ENCODE data around the gene FLRT2. TPM values are rescaled to one million over a fixed set of nuclear protein-coding genes. Genes with fewer than 3 reads are reported as not detected.

FLRT2 gene
- total and polyA plus RNA-seq, 9 of the 15 experiments (the other 6 are each of a cell fraction or from before 2014, with no cell fraction given) = 0.02 TPM; not detected in 8

DNA sequence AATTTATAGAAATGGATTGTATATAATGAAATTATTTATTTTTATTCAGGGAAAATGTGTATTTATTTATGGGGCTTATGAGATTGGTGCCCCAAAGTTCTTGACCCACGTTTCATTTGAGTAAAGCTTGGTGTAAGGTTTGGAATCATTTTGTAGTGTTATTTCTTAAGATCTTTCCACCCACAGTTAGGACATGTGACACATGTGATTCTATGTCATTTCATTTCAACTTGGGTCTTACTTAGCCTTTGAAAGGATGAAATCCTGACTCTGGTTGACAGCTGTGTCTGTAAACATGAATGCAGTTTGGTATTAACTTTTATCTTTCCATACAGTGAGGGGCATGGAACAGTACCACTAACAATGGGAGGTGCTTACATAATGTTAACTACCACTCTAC is 51.7 kb downstream of the FLRT2 start:
- H3K4me3 ChIP-seq = no peak overlapping the region
- DNase-seq (ENCODE audit: extremely low read depth in 1 of 4, low spot score in 3 of 4) (no peak), FAIRE-seq (no peak), ATAC-seq (no peak)
- no peaks in the 10 kb centered on the region for H3K36me3 ChIP-seq (ENCODE audit: control insufficient read depth, insufficient read depth, low read length)
- no peaks in the 10 kb centered on the region; the same call in 1 of the 2 replicates for H3K9me3 ChIP-seq (replicated peaks; ENCODE audit: control insufficient read depth, insufficient read depth, low read depth, low read length)
- H3K79me2 ChIP-seq (ENCODE audit: control insufficient read depth, insufficient read depth, low read length) = no peaks in the 10 kb centered on the region
- H3K4me2 ChIP-seq (ENCODE audit: insufficient read depth, low read length) = no peak overlapping the region
- ChIA-PET CTCF (ENCODE audit: low intra/inter-chr PET ratio) (no interaction called here), POLR2A (no interaction called here)
- BruUV-seq (replicated peaks) = no TSS peak
- 0% methylated on average over 1 of the region's 1 CpG for WGBS (ENCODE audit: insufficient coverage, low coverage, missing lambda C conversion rate)
- H3K4me1 ChIP-seq (replicated peaks in 1 of 2; ENCODE audit: control insufficient read depth in 2 of 2, insufficient read depth in 2 of 2, low read length in 2 of 2) = no peaks in the 10 kb centered on the region
- H3K27ac ChIP-seq (ENCODE audit: extremely low read depth, low read depth, low read length) = no peak overlapping the region
- H3K27me3 ChIP-seq (ENCODE audit: control insufficient read depth in 2 of 2, insufficient read depth in 2 of 2, low read length in 2 of 2) = no peaks in the 10 kb centered on the region
- TF ChIP-seq JUNB (CRISPR knock-in tag; conservative IDR thresholded peaks at IDR 0.05) (no peak), EHMT2 (IDR thresholded peaks at IDR 0.05) (no peak), C11orf30 (IDR thresholded peaks at IDR 0.05; ENCODE audit: low read depth) (no peak), KHSRP (IDR thresholded peaks at IDR 0.05) (no peak), IFI16 (CRISPR knock-in tag; IDR thresholded peaks at IDR 0.05) (no peak)
- TF ChIP-seq, protein P1, sequence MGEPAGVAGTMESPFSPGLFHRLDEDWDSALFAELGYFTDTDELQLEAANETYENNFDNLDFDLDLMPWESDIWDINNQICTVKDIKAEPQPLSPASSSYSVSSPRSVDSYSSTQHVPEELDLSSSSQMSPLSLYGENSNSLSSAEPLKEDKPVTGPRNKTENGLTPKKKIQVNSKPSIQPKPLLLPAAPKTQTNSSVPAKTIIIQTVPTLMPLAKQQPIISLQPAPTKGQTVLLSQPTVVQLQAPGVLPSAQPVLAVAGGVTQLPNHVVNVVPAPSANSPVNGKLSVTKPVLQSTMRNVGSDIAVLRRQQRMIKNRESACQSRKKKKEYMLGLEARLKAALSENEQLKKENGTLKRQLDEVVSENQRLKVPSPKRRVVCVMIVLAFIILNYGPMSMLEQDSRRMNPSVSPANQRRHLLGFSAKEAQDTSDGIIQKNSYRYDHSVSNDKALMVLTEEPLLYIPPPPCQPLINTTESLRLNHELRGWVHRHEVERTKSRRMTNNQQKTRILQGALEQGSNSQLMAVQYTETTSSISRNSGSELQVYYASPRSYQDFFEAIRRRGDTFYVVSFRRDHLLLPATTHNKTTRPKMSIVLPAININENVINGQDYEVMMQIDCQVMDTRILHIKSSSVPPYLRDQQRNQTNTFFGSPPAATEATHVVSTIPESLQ (CRISPR knock-in tag; IDR thresholded peaks at IDR 0.05) = no peak
- TF ChIP-seq, protein P2, sequence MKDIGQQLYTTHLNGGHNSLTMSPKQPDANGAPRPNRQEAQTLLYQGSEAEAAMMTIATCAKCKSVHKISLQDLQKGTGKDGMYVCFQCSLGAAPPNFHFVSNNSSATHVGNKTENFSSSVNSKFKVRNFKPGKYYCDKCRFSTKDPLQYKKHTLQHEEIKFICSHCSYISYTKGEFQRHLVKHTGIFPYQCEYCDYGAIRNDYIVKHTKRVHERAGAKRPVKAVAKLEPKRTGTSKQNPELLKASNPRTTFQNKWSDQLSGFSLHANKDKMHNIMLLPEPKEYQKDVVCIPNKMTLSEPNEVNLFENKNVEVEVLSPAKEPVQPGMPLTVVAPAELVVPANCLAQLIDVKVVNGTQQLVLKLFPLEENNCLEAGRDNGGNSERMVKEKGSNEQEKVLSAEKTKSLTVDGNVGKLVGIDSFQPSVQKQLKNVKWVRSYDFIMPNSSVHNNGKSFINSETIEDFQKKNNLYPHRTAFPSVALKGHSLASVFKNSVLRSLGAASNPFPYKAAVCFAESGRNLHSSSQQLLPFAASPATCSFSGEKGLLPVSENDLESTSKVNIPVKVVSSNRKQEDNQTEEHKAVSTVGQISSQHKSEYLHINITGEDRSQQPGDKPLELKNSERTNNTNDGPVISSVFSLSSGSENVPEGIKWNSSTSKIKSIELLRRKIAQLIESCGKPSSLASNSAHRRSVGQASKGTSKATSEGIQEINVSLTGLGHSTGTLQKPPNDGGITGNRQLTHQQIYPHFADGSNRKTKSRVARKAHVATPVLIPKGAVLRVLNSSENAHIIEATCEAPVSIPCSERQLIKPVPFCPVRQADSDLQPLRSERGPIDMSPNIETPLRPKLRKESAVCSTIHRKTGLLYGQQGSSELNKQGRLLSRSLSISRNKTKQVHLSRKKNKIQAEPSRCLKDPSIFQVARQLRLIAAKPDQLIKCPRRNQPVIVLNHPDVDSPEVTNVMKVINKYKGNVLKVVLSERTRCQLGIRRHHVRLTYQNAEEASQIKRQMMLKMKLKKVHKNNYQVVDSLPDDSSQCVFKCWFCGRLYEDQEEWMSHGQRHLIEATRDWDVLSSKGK (CRISPR knock-in tag; IDR thresholded peaks at IDR 0.05) = no peak
- intact Hi-C loops (cut with micrococcal nuclease) = no loop called here
- no peaks in the 10 kb centered on the region for H4K20me1 ChIP-seq (replicated peaks; ENCODE audit: control insufficient read depth, insufficient read depth, low read length)
- H3K9ac ChIP-seq (ENCODE audit: insufficient read depth in 1 of 2, low read depth in 2 of 2, low read length in 2 of 2) = no peak overlapping the region
- no peaks in the 10 kb centered on the region for H3K9me1 ChIP-seq (ENCODE audit: control insufficient read depth, insufficient read depth, low read length)
- H2AFZ ChIP-seq (ENCODE audit: low read depth, low read length) = no peak overlapping the region
- in situ Hi-C loops (cut with MboI) = no loop called here

Measured in K562 (cell line).